ENCODE data around the gene ERFL.
"Not testable (repeated sequence)": the region's sequence is repeated elsewhere in the genome, so short reads cannot be mapped to it uniquely, and the experiment has no call there.

ERFL gene

GRCh38 chr19:41877916-41878905 is 50.0 kb downstream of the ERFL start:
- Histone ChIP-seq H3K27me3 (ENCODE audit: insufficient read depth, insufficient read length) (peaks cover 19% of the 10 kb centered on the region), H3K9ac (ENCODE audit: insufficient read length, low read depth) (no peak overlapping the region), H3K4me1 (ENCODE audit: insufficient read depth, insufficient read length) (peaks cover 6% of the 10 kb centered on the region), H3K4me3 (ENCODE audit: insufficient read length, low read depth) (no peak overlapping the region), H3K9me3 (ENCODE audit: insufficient read depth, low read length) (no peaks in the 10 kb centered on the region), H3K36me3 (ENCODE audit: insufficient read depth, insufficient read length, low read length) (no peaks in the 10 kb centered on the region)
- TF ChIP-seq ZNF274 (IDR thresholded peaks at IDR 0.05; ENCODE audit: low read depth, low read length) (no peak), SUZ12 (IDR thresholded peaks at IDR 0.05; ENCODE audit: extremely low read depth, insufficient read depth, insufficient read length) (no peak)
- DNase-seq (ENCODE audit: low read depth, low spot score): no peak

GRCh38 chr19:41876847-41877832 is 51.1 kb downstream of the ERFL start, which contains the start of gene CD79A:
TSS of gene CD79A (plus strand) at chr19:41877279. CDS start at chr19:41877305, 26 bp downstream.
- no peak for DNase-seq (ENCODE audit: low read depth, low spot score)
- H3K9me3 ChIP-seq (ENCODE audit: insufficient read depth, low read length): no peaks in the 10 kb centered on the region
- peaks cover 9% of the 10 kb centered on the region for H3K27me3 ChIP-seq (ENCODE audit: insufficient read depth, insufficient read length)
- peaks cover 6% of the 10 kb centered on the region for H3K4me1 ChIP-seq (ENCODE audit: insufficient read depth, insufficient read length)
- TF ChIP-seq ZNF274 (IDR thresholded peaks at IDR 0.05; ENCODE audit: low read depth, low read length) (no peak), YY1 (IDR thresholded peaks at IDR 0.05; ENCODE audit: insufficient read depth, insufficient read length) (no peak), SUZ12 (IDR thresholded peaks at IDR 0.05; ENCODE audit: extremely low read depth, insufficient read depth, insufficient read length) (no peak)
- no peak within 1 kb of the TSS for H3K9ac ChIP-seq (ENCODE audit: insufficient read length, low read depth)
- peaks cover 3% of the 10 kb centered on the region for H3K36me3 ChIP-seq (ENCODE audit: insufficient read depth, insufficient read length, low read length)
- H3K4me3 ChIP-seq (ENCODE audit: insufficient read length, low read depth): no peak within 1 kb of the TSS

- not testable (repeated sequence) for H3K4me3 ChIP-seq (ENCODE audit: insufficient read length, low read depth); H3K4me1 ChIP-seq (ENCODE audit: insufficient read depth, insufficient read length); DNase-seq (ENCODE audit: low read depth, low spot score); H3K27me3 ChIP-seq (ENCODE audit: insufficient read depth, insufficient read length); H3K9me3 ChIP-seq (ENCODE audit: insufficient read depth, low read length); H3K9ac ChIP-seq (ENCODE audit: insufficient read length, low read depth)
- H3K36me3 ChIP-seq (ENCODE audit: insufficient read depth, insufficient read length, low read length): peaks cover 15% of the 10 kb centered on the region
Measured at GRCh38 chr19:41875973-41876372, 52.3 kb downstream of the ERFL start.

GRCh38 chr19:41872775-41873647 is 55.2 kb downstream of the ERFL start:
- Histone ChIP-seq H3K9me3 (ENCODE audit: insufficient read depth, low read length) (no peaks in the 10 kb centered on the region), H3K36me3 (ENCODE audit: insufficient read depth, insufficient read length, low read length) (peaks cover 43% of the 10 kb centered on the region), H3K4me1 (ENCODE audit: insufficient read depth, insufficient read length) (peaks cover 12% of the 10 kb centered on the region), H3K27me3 (ENCODE audit: insufficient read depth, insufficient read length) (no peaks in the 10 kb centered on the region), H3K4me3 (ENCODE audit: insufficient read length, low read depth) (no peak overlapping the region), H3K9ac (ENCODE audit: insufficient read length, low read depth) (no peak overlapping the region)
- TF ChIP-seq YY1 (IDR thresholded peaks at IDR 0.05; ENCODE audit: insufficient read depth, insufficient read length) (no peak), ZNF274 (IDR thresholded peaks at IDR 0.05; ENCODE audit: low read depth, low read length) (no peak), SUZ12 (IDR thresholded peaks at IDR 0.05; ENCODE audit: extremely low read depth, insufficient read depth, insufficient read length) (no peak)
- DNase-seq (ENCODE audit: low read depth, low spot score): peak; percentile 66

GRCh38 chr19:41872384-41872774 is 55.9 kb downstream of the ERFL start:
- TF ChIP-seq YY1 (IDR thresholded peaks at IDR 0.05; ENCODE audit: insufficient read depth, insufficient read length) (no peak), ZNF274 (IDR thresholded peaks at IDR 0.05; ENCODE audit: low read depth, low read length) (no peak), SUZ12 (IDR thresholded peaks at IDR 0.05; ENCODE audit: extremely low read depth, insufficient read depth, insufficient read length) (no peak)
- peaks cover 49% of the 10 kb centered on the region for H3K36me3 ChIP-seq (ENCODE audit: insufficient read depth, insufficient read length, low read length)
- DNase-seq (ENCODE audit: low read depth, low spot score): no peak
- H3K4me1 ChIP-seq (ENCODE audit: insufficient read depth, insufficient read length): peaks cover 10% of the 10 kb centered on the region
- no peaks in the 10 kb centered on the region for H3K27me3 ChIP-seq (ENCODE audit: insufficient read depth, insufficient read length)
- H3K4me3 ChIP-seq (ENCODE audit: insufficient read length, low read depth): no peak overlapping the region
- no peaks in the 10 kb centered on the region for H3K9me3 ChIP-seq (ENCODE audit: insufficient read depth, low read length)
- no peak overlapping the region for H3K9ac ChIP-seq (ENCODE audit: insufficient read length, low read depth)

- no peak overlapping the region for H3K4me3 ChIP-seq (ENCODE audit: insufficient read length, low read depth)
- no peak overlapping the region for H3K9ac ChIP-seq (ENCODE audit: insufficient read length, low read depth)
- no peaks in the 10 kb centered on the region for H3K9me3 ChIP-seq (ENCODE audit: insufficient read depth, low read length)
- H3K36me3 ChIP-seq (ENCODE audit: insufficient read depth, insufficient read length, low read length): peaks cover 55% of the 10 kb centered on the region
- H3K27me3 ChIP-seq (ENCODE audit: insufficient read depth, insufficient read length): no peaks in the 10 kb centered on the region
- peaks cover 8% of the 10 kb centered on the region for H3K4me1 ChIP-seq (ENCODE audit: insufficient read depth, insufficient read length)
- DNase-seq (ENCODE audit: low read depth, low spot score): no peak
- TF ChIP-seq ZNF274 (IDR thresholded peaks at IDR 0.05; ENCODE audit: low read depth, low read length): no peak
- TF ChIP-seq YY1 (IDR thresholded peaks at IDR 0.05; ENCODE audit: insufficient read depth, insufficient read length): no peak
- no peak for TF ChIP-seq SUZ12 (IDR thresholded peaks at IDR 0.05; ENCODE audit: extremely low read depth, insufficient read depth, insufficient read length)
Measured at GRCh38 chr19:41871573-41872383, 56.5 kb downstream of the ERFL start.

Data from NT2/D1 (cell line).